ENCODE data around the gene SPRY2. TPM values are rescaled to one million over a fixed set of nuclear protein-coding genes. Genes with fewer than 3 reads are reported as not detected.

Gene SPRY2
- 19.0 and 43.2 TPM in 2 replicates for total RNA-seq

GRCh38 chr13:80341101-80341755, at the start of gene SPRY2:
Gene SPRY2 (minus strand): TSS chr13:80341126. CDS start chr13:80337705, 3,421 bp downstream.

